ENCODE data around the gene GPR68. TPM values are rescaled to one million over a fixed set of nuclear protein-coding genes. Genes with fewer than 3 reads are reported as not detected.
"Not testable (repeated sequence)": the region's sequence is repeated elsewhere in the genome, so short reads cannot be mapped to it uniquely, and the experiment has no call there.

Gene GPR68
- polyA plus RNA-seq, 1 donor (not counting 4 experiments of a cell fraction or from before 2014, with no cell fraction given): 1.2 TPM

- no peak for DNase-seq (ENCODE audit: low read depth, low spot score)
- Histone ChIP-seq H3K4me3 (ENCODE audit: control insufficient read depth in 2 of 3, extremely low read depth in 1 of 3, insufficient read depth in 2 of 3, low read depth in 1 of 3, low read length in 3 of 3) (no peak overlapping the region), H4K20me1 (ENCODE audit: control insufficient read depth, extremely low read depth, insufficient read depth, low read length) (no peaks in the 10 kb centered on the region), H3K9ac (ENCODE audit: control insufficient read depth, extremely low read depth, insufficient read depth, low read length) (no peak overlapping the region), H3K4me1 (ENCODE audit: control insufficient read depth, extremely low read depth, insufficient read depth, low read length) (peaks cover 27% of the 10 kb centered on the region), H3K27ac (ENCODE audit: control insufficient read depth, insufficient read depth, low read length) (no peak overlapping the region), H3K9me3 (ENCODE audit: control insufficient read depth, low read depth, low read length) (no peaks in the 10 kb centered on the region), H3K27me3 (ENCODE audit: control insufficient read depth, extremely low read depth, insufficient read depth, low read length) (no peaks in the 10 kb centered on the region), H3K9me1 (ENCODE audit: control insufficient read depth, extremely low read depth, insufficient read depth, low read length) (peaks cover 3% of the 10 kb centered on the region), H2AFZ (ENCODE audit: control insufficient read depth, low read length) (no peak overlapping the region), H3K79me2 (ENCODE audit: control insufficient read depth, insufficient read depth, low read length) (no peaks in the 10 kb centered on the region), H3K36me3 (ENCODE audit: control insufficient read depth in 2 of 2, extremely low read depth in 1 of 2, insufficient read depth in 2 of 2, low read length in 2 of 2) (no peaks in the 10 kb centered on the region), H3K4me2 (ENCODE audit: control insufficient read depth, extremely low read depth, insufficient read depth, low read depth, low read length) (no peak overlapping the region)
- TF ChIP-seq CTCF (optimal IDR thresholded peaks at IDR 0.05 in 1 of 3, IDR thresholded peaks at IDR 0.05 in 1 of 3, conservative IDR thresholded peaks at IDR 0.05 in 1 of 3; ENCODE audit: extremely low read depth in 1 of 3, insufficient read depth in 2 of 3, low read length in 3 of 3): no peak
- TF ChIP-seq EZH2 (IDR thresholded peaks at IDR 0.05; ENCODE audit: low read length): no peak
- dilution Hi-C loops (cut with MboI; ENCODE audit: extremely low pct_ligation_motif_present, low sequenced_read_pairs): no loop called here
- no peak for FAIRE-seq
Observed at GRCh38 chr14:91246051-91246852, 1.7 kb upstream of the GPR68 start.

GRCh38 chr14:91245616-91246015 lies 1.1 kb upstream of the GPR68 start:
- H2AFZ ChIP-seq (ENCODE audit: control insufficient read depth, low read length): peak overlapping the region; percentile 86
- H3K4me1 ChIP-seq (ENCODE audit: control insufficient read depth, extremely low read depth, insufficient read depth, low read length): peaks cover 27% of the 10 kb centered on the region
- H3K27ac ChIP-seq (ENCODE audit: control insufficient read depth, insufficient read depth, low read length); DNase-seq (ENCODE audit: low read depth, low spot score); H3K9me1 ChIP-seq (ENCODE audit: control insufficient read depth, extremely low read depth, insufficient read depth, low read length); H3K4me2 ChIP-seq (ENCODE audit: control insufficient read depth, extremely low read depth, insufficient read depth, low read depth, low read length); H3K27me3 ChIP-seq (ENCODE audit: control insufficient read depth, extremely low read depth, insufficient read depth, low read length); H3K79me2 ChIP-seq (ENCODE audit: control insufficient read depth, insufficient read depth, low read length); H3K36me3 ChIP-seq (ENCODE audit: control insufficient read depth in 2 of 2, extremely low read depth in 1 of 2, insufficient read depth in 2 of 2, low read length in 2 of 2); FAIRE-seq; dilution Hi-C loops (cut with MboI; ENCODE audit: extremely low pct_ligation_motif_present, low sequenced_read_pairs); H3K9me3 ChIP-seq (ENCODE audit: control insufficient read depth, low read depth, low read length); H4K20me1 ChIP-seq (ENCODE audit: control insufficient read depth, extremely low read depth, insufficient read depth, low read length); H3K4me3 ChIP-seq (ENCODE audit: control insufficient read depth in 2 of 3, extremely low read depth in 1 of 3, insufficient read depth in 2 of 3, low read depth in 1 of 3, low read length in 3 of 3): not testable (repeated sequence)
- peak overlapping the region; percentile 9 for H3K9ac ChIP-seq (ENCODE audit: control insufficient read depth, extremely low read depth, insufficient read depth, low read length)

Data from keratinocyte (primary cell).